CD1c-positive myeloid dendritic cell (primary cell): ENCODE measurements around the gene COX19.

Experiments used
- DNase-seq: peaks from one replicate; pipeline ENCODE4 v3.0.0-alpha.2; 2016; ENCODE audit errors: extremely low spot score

COX19 gene

DNA sequence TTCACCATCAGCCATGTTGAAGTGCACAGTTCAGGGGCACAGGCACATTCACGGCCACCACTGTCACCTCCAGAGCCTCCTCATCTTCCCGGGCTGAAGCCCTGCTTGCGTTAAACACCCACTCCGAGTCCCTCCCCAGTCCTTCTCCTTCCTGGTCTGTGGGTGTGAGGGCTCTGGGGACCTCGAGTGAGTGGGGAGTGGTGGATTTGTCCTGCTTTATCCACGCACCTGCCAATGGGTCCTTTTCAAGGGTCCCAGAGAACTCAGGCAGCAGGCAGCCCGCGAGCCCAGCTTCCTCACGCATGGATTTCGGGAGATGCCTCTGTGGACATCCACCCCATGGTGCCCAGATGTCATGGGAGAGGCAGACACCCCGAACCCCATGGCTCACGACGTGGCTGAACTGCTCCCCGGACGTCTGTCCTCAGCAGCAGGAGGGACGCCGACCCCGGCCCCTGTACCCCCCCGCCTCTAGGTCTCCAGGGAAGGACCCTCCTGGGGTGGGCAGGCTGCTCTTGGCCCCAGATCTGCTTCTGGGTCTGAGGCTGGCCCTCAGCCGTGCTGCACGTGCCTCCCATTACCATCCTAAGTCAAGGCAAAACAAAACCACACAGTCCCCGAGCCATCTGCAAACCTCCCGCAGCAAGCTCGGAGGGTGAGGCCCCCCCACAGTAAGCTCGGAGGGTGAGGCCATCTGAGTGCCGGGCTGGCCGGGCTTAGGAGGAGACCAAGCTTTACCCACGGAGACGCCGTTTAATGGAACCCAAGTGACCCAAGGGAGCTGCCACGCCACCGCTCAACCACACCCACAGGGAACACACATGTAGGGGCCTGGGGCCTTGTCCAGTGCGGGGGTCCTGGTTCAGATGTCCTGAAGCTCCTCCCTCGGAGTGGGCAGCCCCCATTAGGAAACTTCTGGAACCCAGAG lies 16.6 kb upstream of the COX19 start:
- no peak for DNase-seq

DNA sequence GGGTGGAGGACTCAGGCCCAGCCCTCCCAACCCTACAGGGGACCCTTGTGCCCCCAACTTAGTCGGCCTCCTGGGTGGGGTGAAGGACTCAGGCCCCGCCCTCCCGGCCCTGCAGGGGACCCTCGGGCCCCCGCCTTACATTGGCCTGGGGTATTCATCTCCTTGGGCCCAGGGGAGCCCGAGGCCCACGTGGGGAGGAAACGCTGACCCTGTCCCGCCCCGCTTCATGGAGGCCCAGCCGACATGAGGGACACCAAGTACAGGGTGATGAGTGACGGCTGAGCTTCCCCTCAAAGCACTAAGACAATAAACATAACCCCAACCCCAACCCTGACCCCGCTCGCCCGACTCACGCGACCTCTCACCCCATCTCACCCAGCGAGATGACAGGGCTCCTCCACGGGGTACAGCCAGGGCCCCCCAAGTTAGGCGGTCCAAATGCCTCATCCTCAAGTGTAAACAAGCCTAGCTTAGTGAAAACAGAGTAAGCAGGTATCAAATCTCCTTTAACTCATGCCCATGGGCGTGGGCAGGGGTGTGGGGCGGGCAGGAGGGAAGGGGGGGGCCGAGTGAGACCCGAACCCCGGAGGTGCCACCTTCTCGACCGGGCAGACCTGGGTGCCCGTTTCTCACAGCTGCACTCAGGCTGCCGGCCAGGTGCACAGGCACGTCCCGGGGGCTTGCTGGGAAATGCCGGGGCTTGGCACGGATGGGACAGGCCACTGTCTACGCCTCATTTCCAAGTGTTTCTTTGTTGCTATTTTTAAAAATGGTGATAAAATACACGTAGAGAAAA lies 15.8 kb upstream of the COX19 start:
- DNase-seq = no peak

DNA sequence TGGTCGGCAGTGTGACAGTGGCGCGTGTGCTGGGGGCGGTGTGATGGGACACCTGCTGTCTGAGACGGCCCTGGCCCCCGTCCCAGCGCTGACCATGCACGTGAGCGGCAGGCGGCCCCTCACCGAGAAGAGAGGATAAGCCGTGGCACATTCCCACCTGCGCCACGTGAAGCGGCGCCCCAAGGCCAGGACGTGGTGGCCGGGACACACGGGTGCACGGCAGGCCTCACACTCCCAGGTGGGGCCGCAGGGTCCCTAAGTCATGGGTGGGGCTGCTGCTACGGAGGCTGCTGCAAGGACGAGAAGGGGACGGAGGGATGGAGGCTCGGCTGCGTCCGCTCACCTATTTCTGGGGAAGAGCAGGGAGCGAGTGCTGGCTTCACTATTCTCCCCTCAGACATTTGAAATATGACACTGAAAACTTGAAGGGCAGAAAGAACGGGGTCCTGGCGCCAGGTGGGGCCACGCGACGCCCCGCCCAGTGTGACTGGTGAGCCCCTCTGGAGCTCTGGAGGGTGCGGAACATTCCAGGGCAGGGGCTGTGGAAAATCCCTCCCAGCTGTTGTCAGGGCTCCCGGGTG lies 15.1 kb upstream of the COX19 start:
- no peak for DNase-seq

DNA sequence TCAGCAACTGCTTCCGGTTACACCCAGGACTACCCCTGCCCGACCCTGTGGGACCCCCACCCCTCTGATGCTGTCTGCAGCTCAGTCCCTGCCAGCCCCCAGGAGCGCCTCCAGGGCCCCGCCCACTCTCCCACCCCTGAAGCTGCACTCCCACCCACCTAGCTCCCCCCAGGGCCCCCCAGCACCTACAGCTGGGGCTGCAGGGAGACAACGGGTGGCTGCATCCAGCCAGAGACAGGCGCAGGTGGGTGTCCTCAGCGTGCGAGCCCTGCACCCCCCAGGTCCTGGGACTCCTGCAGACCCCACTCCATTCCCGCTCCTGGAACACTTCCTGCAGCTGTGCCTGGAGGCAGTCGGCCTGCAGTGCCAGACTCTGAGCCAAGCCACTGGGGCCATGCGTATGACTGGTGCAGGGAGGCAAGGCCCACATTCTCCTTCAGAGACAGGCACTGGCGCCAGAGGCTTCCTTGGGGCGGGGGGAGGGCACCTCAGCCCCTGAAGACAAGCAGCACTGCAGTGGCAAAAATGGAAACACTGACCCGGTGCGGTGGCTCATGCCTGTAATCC lies 13.7 kb upstream of the COX19 start:
- no peak for DNase-seq

DNA sequence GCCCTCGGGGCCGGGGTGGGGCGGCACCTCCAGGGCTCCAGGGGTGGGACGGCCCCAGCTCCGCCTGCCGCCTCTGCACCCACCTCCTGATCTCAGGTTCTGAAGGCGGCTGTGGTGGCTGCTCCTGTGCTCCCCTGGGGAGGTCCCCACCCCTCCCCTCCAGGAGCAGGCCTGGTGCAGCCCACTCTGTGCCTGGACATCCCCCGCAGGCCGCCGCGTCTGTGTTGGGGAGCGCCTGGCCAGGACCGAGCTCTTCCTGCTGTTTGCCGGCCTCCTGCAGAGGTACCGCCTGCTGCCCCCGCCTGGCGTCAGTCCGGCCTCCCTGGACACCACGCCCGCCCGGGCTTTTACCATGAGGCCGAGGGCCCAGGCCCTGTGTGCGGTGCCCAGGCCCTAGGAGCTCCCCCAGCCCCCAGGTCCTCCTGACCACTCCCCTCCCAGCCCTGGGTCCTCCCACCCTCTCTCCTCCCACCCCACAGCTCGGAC lies 13.1 kb upstream of the COX19 start:
- no peak for DNase-seq

DNA sequence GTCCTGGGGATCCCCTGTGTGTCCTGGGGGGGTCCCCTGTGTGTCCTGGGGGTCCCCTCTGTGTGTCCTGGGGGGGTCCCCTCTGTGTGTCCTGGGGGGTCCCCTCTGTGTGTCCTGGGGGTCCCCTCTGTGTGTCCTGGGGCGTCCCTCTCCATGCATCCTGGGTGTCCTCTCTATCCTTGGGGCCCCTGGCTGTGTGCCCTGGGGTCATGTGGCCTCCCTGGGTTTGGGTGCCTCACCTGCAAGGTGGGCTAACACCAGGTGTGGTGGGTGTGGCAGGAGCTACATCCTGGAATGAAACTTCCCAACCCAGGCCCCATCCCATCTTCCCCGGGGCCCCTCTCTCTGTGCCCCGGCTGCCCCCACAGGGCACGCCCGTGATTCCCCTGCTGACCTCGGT lies 12.6 kb upstream of the COX19 start:
- no peak for DNase-seq

DNA sequence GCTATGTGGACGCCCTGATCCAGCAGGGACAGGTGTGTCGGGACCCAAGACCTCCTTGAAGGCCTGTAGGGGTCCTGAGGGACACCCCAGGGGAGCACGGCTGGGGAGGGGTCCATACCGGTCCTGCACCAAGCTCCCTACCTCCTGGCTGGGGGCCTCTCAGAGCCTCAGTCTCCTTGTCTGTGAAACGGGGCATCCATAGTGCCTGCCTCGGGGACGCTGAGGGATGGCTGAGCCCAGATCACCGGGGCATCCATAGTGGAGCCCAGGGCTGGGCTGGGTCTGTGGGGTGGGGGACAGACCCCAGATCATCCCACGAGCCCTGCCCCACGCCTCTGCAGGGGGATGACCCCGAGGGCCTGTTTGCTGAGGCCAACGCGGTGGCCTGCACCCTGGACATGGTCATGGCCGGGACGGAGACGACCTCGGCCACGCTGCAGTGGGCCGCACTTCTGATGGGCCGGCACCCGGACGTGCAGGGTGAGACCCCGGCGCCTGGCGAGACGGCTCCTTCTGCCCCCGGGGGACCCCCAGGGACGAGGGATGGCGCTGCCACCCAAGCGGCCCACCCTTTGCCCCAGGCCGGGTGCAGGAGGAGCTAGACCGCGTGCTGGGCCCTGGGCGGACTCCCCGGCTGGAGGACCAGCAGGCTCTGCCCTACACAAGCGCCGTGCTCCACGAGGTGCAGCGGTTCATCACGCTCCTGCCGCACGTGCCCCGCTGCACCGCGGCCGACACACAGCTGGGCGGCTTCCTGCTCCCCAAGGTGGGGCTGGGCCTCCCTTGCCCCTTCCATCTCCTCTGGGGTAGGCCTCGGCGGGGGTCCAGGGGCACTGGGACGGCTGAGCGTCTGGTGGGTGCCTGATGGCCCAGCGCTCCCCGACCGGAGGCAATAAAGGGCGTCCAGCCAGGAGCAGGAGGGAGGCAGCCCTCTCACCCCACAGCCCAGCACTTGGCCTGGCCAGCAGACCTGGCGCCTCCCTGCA lies 11.7 kb upstream of the COX19 start:
- no peak for DNase-seq

DNA sequence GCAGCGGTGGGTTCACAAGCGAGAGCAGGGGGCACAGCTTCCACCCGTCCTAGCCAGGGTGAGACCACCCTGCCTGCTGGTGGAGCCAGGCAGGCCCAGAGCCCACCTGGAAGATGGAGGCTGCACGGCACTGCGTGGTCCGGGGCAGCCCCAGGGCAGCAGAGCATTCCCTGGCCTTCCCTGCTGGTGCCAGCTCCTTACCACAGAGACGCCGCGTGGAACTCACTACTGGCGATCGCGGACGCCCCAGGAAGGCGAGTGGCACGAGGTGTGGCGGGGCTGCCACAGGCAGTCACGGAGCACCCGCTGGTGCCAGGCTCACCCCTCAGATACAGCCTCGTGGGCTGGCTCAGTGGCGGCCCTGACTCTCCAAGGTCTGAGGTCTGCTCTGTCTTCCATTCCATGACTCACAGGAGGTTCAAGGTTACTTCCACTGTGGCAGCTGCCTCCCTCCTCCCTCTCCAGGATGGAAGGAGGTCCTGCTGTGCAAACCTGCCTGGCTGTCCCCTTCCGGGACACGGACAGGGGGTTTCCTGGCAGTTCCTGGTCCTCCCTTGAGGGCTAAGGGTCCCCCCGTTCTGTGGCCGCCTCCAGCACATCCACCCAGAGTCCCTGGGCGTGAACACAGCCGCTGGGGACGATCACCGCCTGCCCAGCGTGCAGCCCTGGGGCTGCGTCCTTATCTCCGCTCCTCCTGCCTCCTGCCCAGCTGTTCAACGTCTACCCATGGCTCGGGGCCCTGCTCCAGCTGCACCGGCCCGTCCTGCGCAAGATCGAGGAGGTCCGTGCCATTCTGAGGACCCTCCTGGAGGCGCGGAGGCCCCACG lies 10.8 kb upstream of the COX19 start:
- DNase-seq = no peak

DNA sequence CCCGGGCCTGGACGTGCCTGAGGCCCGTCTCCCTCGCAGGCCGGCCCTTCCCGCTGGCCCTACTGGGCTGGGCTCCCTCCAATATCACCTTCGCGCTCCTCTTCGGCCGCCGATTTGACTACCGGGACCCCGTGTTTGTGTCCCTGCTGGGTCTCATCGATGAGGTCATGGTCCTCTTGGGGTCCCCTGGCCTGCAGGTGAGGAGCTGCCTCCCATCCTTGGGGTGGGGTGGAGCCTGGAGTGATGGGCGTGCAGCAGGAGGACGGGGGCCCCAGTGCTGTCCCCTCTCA lies 9.7 kb upstream of the COX19 start:
- DNase-seq = no peak

DNA sequence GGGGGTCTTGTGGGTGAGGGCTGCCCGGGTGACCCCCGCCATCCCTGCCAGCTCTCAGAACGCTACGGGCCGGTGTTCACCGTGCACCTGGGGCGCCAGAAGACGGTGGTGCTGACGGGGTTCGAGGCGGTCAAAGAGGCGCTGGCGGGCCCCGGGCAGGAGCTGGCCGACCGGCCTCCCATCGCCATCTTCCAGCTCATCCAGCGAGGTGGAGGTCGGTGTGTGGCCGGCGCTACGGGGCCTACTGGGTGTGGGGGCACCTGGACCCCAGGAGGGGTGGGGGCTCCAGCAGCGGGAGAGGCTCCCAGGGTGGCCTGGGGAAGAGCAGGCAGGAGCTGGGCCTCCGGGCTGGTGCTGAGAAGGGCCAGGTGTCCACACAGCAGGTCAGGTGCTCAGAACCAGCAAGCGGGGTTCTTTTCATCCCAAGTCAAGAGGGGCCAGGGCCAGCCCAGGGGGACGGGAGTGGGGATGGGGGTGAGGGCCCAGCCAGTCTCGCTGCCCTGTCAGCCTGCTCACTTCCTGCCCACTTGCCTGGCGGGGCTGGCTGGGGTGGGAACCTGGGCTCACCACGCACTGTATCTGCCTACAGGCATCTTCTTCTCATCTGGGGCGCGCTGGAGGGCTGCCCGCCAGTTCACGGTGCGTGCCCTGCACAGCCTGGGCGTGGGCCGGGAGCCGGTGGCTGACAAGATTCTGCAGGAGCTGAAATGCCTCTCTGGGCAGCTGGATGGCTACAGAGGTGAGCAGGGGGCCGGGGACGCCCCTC lies 9.2 kb upstream of the COX19 start:
- DNase-seq = no peak

DNA sequence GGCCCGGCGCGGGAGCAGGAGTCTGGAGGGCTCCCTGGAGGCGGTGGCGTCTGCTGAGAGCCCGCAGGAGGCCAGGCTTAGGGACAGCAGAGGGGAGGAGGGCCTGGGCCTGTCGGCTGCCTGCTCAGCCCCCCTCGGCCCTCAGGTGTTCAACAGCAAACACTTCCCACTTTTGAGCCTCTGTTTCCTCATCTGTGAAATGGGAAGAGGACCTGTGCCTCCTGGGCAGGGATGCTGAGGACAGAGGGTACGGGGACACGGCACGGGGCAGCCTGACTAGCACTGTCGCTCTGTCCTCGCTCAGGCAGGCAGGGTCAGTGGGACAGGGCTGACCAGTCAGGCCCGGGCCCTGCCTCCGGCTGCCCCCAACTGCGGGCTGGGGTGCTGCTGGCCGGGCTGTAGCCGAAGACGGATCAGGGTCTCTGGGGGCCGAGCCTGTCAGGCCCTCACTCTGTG lies 8.3 kb upstream of the COX19 start:
- no peak for DNase-seq

DNA sequence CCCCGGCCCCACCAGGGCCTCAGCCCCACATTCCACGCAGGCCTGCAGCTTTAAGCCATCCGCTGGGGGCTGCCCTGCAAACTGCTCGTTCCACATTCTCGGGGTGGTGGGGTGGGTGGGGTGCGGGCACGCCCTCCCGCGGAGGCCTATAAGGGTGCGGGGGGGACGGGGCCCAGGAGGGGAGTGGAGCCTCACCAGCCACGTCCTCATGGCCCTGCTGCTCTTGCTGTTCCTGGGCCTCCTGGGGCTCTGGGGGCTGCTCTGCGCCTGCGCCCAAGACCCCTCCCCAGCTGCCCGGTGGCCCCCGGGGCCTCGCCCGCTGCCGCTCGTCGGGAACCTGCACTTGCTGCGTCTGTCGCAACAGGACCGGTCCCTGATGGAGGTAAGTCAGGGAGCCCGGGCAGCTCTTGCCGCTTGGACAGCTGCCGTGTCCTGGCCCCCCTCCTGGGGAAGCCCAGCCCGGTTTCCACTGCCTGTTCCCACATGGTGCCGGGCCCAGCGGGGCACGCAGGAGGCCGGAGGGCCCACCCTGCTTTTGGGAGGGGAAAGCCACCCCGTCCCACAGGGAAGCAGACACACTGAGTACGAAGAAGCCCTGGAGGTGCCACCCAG lies 7.8 kb upstream of the COX19 start, which contains the start of gene CYP2W1:
Gene CYP2W1, plus strand, starts transcription at position 178 of the 612 bp plus-strand sequence. Its CDS starts 31 bp downstream, at position 209.
- DNase-seq = no peak

DNA sequence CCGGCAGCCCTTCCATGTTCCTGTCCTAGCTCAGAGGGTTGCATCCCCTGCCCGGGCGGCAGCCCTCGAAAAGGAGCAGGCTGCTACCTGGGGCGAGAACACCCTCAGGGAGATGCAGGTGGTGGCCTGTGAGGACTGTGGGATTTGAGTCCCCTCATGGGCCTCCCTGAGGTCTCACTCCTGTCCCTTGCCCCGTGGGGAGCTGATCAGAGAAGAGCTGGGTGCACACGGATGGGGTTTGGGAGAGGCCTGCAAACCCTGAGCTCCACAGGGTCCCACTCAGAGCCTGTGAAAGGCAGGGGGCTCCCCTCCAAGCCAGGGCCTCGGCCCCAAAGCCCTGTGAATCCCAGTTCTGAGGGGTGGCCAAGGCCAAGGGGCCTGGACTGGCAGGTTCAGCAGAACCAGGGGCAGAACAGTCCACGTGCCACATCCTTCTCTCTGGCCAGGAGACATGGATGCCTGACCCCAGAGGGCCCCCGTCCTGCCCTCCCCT lies 7.2 kb upstream of the COX19 start:
- no peak for DNase-seq

DNA sequence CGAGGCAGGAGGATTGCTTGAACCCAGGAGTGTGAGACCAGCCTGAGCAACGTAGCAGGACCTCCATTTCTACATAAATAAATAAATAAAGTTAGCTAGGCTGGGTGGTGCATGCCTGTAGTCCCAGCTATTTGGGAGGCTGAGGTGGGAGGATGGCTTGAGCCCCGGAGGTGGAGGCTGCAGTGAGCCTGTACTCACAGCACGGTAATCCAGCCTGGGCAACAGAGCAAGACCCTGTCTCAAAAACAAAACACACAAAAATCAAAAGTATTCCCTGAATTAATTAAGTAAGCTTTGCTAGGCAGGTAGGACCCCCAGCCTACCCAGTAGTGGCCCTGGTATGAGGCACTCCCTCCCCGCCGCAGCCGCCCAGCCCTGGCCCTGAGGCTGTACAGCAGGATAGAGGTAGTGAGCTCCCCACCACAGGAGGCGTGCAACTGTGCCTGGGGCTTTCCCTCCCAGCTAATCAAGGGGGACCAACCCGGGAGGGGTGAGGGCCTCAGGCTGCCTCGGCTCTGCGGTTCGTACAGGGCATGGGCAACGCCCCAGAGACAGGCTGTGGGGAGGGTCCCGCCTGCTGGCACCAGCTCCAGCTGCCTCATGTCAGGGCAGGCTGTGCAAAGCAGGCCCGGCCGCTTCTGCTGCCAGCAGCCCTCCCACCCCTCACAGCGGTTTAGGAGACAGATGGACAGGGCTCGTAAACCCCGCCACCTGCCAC lies 6.6 kb upstream of the COX19 start:
- no peak for DNase-seq

DNA sequence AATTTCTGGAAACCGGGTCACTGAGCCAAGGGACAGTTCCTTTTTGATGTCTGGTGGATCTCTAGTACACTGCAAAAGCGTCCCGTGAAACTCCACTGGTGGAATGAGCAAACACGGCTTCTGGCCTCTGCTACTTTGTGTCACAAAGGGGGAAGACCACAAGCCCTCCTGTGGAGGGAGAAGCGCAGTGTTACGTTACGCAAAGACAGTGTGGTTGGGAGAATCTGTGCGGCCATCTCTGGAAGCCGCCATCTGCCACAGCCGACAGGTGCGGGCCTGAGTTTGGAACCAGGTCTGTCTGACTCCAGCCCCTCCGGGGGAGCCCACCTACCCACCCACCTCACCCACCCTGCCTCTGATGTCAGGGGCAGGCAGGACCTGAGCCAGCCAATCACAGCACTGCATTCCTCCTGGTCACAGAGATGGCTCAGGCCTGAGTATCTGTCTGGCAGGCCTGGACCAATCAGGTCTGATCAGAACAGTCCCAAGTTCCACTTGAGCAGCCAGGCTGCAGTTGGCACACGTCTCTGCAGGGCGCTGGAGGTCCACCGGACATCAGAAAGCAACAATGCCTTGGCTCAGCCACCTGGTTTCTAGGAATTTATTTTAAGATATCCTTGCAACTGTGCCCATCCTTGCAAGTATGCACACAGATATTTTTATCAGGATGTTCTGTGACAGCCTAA lies 4.7 kb upstream of the COX19 start:
- DNase-seq = no peak

DNA sequence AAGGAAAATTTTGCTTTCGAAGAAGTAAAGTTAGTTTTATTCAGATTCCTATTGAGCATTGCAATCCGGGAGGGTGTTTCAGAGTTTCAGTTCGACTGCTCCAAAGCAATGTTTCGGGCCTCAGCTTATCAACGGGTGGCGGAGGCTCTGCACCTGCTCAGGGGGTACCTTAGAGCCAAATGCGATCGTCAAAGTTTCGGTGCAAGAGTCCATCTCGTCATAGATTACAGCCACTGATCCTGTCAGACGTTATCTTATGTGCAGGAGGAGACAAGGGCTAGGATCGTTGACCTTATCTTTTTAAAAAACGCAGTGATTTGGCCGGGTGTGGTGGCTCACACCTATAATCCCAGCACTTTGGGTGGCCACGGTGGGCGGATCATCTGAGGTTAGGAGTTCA lies 3.8 kb upstream of the COX19 start:
- DNase-seq = no peak

DNA sequence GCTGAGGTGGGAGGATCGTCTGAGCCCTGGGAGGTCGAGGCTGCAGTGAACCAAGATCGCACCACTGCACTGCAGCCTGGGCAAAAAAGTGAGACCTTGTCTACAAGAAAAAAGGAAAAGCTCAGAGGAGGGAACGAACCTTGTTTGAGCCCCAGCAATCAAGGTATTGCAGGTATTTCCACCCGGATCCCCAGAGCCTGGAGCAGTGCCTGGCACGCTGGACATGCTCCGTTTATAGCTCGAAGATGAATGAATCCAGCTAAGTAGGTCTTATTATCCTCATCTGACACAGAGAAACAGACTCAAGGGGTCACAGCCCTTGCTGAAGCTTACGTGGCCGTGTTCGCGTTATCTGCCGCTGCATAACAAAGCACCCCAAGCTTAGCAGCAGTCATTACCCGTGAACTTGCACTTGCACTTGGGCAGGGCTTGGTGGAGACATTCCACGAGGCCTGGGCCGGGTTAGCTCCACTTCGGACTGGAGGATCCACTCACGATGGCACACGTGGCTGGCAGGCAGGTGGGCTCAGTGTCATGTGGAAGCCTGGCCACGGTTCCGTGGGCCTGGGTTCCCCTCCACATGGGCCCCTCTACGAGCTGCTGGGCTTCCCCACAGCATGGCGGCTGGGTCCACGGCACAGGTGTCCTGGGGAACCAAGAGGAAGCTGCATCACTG lies 3.2 kb upstream of the COX19 start:
- DNase-seq = no peak
